OCI-LY3 (cell line): ENCODE measurements around the gene C1RL.
A peak's percentile ranks its signal among the peaks of the same experiment; 100 is the strongest.

Source experiments
- H2AFZ ChIP-seq: fragments of 200-600, 300-600 bp; shearing (Covaris generic); 2 replicates; pipeline ENCODE4 v1.6.0; 2014; ENCODE audit warnings: antibody characterized with exemption, low read depth, low read length
- H3K27ac ChIP-seq: fragments of 200-600, 300-600 bp; sonication (generic); 2 replicates; pipeline ENCODE4 v1.5.1; 2014; ENCODE audit warnings: mild to moderate bottlenecking, low read length, moderate library complexity, mixed read lengths
- H3K27me3 ChIP-seq: fragments of 200-600, 300-600 bp; sonication (generic); 2 replicates; pipeline ENCODE4 v1.6.1; 2014; ENCODE audit warnings: low read depth, low read length, mixed read lengths
- H3K36me3 ChIP-seq: fragments of 200-600, 300-600 bp; sonication (generic); replicated peaks from 2 replicates; pipeline ENCODE3; 2014; ENCODE audit warnings: low read depth, low read length, mixed read lengths
- H3K4me1 ChIP-seq: fragments of 300-600, 200-600 bp; sonication (generic); 2 replicates; pipeline ENCODE4 v1.6.1; 2014; ENCODE audit warnings: low read length, mixed read lengths
- H3K4me2 ChIP-seq: fragments of 200-600, 300-600 bp; sonication (generic); 2 replicates; pipeline ENCODE4 v1.6.1; 2014; ENCODE audit warnings: low read length, mixed read lengths
- H3K4me3 ChIP-seq: fragments of 300-600, 200-600 bp; sonication (generic); 2 replicates; pipeline ENCODE4 v1.5.1; 2014; ENCODE audit warnings: antibody characterized with exemption, mild to moderate bottlenecking, low read length, moderate library complexity
- H3K79me2 ChIP-seq: fragments of 300-600, 200-600 bp; shearing (Covaris generic); 2 replicates; pipeline ENCODE4 v1.6.1; 2014; ENCODE audit warnings: mild to moderate bottlenecking, low read length, mixed read lengths
- H3K9ac ChIP-seq: fragments of 300-600, 200-600 bp; shearing (Covaris generic); 2 replicates; pipeline ENCODE4 v1.6.0; 2014; ENCODE audit warnings: mild to moderate bottlenecking, low read length, moderate library complexity
- H3K9me3 ChIP-seq: fragments of 200-600, 300-600 bp; shearing (Covaris generic); 2 replicates; pipeline ENCODE4 v1.6.1; 2014; ENCODE audit warnings: low read length, mixed read lengths; ENCODE audit not compliant: insufficient read depth
- H4K20me1 ChIP-seq: fragments of 200-600, 300-600 bp; sonication (generic); 2 replicates; pipeline ENCODE4 v1.6.1; 2016; ENCODE audit warnings: low read length, mixed read lengths; ENCODE audit not compliant: insufficient read depth
- CTCF ChIP-seq: fragments of 200-600, 300-600 bp; sonication (generic); IDR thresholded peaks from 2 replicates; pipeline ENCODE4 v1.5.1; 2014; ENCODE audit warnings: antibody characterized with exemption, low read length, low read depth
- EZH2phosphoT487 ChIP-seq: fragments of 200-600 bp; shearing (Covaris generic); IDR thresholded peaks from 2 replicates; pipeline ENCODE4 v1.6.1; 2018; ENCODE audit warnings: antibody characterized with exemption, mixed run types, low read depth

Gene C1RL

GRCh38 chr12:7146228-7146627, 37.2 kb upstream of the C1RL start:
- H3K4me1 ChIP-seq = no peaks in the 10 kb centered on the region
- no peak overlapping the region for H3K9ac ChIP-seq
- H3K4me3 ChIP-seq = no peak overlapping the region
- H3K27ac ChIP-seq = no peak overlapping the region
- TF ChIP-seq CTCF = no peak
- TF ChIP-seq EZH2phosphoT487 = no peak
- H3K9me3 ChIP-seq = no peaks in the 10 kb centered on the region
- no peaks in the 10 kb centered on the region for H4K20me1 ChIP-seq
- H3K79me2 ChIP-seq = no peaks in the 10 kb centered on the region
- no peak overlapping the region for H2AFZ ChIP-seq
- H3K27me3 ChIP-seq = no peaks in the 10 kb centered on the region
- H3K36me3 ChIP-seq = no peaks in the 10 kb centered on the region
- no peak overlapping the region for H3K4me2 ChIP-seq

GRCh38 chr12:7145671-7146070, 36.7 kb upstream of the C1RL start:
- no peaks in the 10 kb centered on the region for H4K20me1 ChIP-seq
- H3K4me1 ChIP-seq = no peaks in the 10 kb centered on the region
- H3K27me3 ChIP-seq = no peaks in the 10 kb centered on the region
- H3K27ac ChIP-seq = no peak overlapping the region
- TF ChIP-seq EZH2phosphoT487 (no peak), CTCF (no peak)
- H3K9me3 ChIP-seq = no peaks in the 10 kb centered on the region
- H3K4me2 ChIP-seq = no peak overlapping the region
- H3K9ac ChIP-seq = no peak overlapping the region
- no peaks in the 10 kb centered on the region for H3K79me2 ChIP-seq
- H3K4me3 ChIP-seq = no peak overlapping the region
- no peak overlapping the region for H2AFZ ChIP-seq
- H3K36me3 ChIP-seq = no peaks in the 10 kb centered on the region

- TF ChIP-seq CTCF (peak; percentile 69), EZH2phosphoT487 (no peak)
- Histone ChIP-seq H3K4me2 (no peak overlapping the region), H3K4me3 (no peak overlapping the region), H3K27me3 (no peaks in the 10 kb centered on the region), H4K20me1 (no peaks in the 10 kb centered on the region), H3K9ac (no peak overlapping the region), H3K36me3 (no peaks in the 10 kb centered on the region), H3K79me2 (no peaks in the 10 kb centered on the region), H3K4me1 (no peaks in the 10 kb centered on the region), H3K9me3 (no peaks in the 10 kb centered on the region), H2AFZ (no peak overlapping the region), H3K27ac (no peak overlapping the region)
Observed at GRCh38 chr12:7144414-7145120, 35.6 kb upstream of the C1RL start.

GRCh38 chr12:7143564-7143963, 34.5 kb upstream of the C1RL start:
- H3K27ac ChIP-seq = no peak overlapping the region
- H3K27me3 ChIP-seq = no peaks in the 10 kb centered on the region
- no peak overlapping the region for H3K9ac ChIP-seq
- H3K4me2 ChIP-seq = no peak overlapping the region
- H3K9me3 ChIP-seq = no peaks in the 10 kb centered on the region
- H2AFZ ChIP-seq = no peak overlapping the region
- no peaks in the 10 kb centered on the region for H3K4me1 ChIP-seq
- no peaks in the 10 kb centered on the region for H3K36me3 ChIP-seq
- H3K79me2 ChIP-seq = no peaks in the 10 kb centered on the region
- no peaks in the 10 kb centered on the region for H4K20me1 ChIP-seq
- TF ChIP-seq CTCF (no peak), EZH2phosphoT487 (no peak)
- no peak overlapping the region for H3K4me3 ChIP-seq
